Nucleus accumbens (tissue), 56 donors: ENCODE measurements around the gene APBB2.
"Not testable (repeated sequence)": the region's sequence is repeated elsewhere in the genome, so short reads cannot be mapped to it uniquely, and the experiment has no call there.

Experiments
- DNase-seq, 56 donors: peaks; one replicate each; lab custom pipeline; 2025; lab: John Stamatoyannopoulos, UW

APBB2 gene

GRCh38 chr4:40923316-40924095 is 290.8 kb downstream of the APBB2 start:
- peak in 51 of 56 donors; percentile 23 to 86 (median 54) for DNase-seq

- not testable (repeated sequence) for DNase-seq
Measured at GRCh38 chr4:40919976-40920375, 294.4 kb downstream of the APBB2 start.

DNA sequence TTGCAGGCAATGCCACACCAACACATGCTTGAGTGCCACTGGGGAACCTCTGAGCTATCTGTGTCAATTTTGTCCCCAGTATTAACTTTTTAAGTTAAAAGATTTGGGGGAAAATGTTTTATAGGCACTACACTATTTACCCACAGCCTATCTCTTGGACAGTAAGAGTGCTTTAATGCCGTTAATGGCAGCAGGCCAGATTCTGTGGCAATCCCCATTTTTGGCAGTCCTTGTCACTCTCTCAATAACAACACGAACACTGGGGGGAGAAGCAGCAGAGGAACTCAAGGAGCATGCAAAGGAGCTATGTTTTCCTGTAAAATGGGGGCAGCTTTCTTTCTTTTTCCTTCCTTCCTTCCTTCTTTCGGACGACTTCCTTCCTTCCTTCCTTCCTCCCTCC is 296.0 kb downstream of the APBB2 start:
- DNase-seq = peak in 7 of 56 donors; percentile 5 to 57 (median 14)

- peak in 13 of 56 donors; percentile 10 to 51 (median 20) for DNase-seq
Measured at GRCh38 chr4:40916880-40917279, 297.5 kb downstream of the APBB2 start.

- DNase-seq = peak in 1 of 56 donors; percentile 16
Measured at GRCh38 chr4:40916218-40916555, 298.2 kb downstream of the APBB2 start.

- no peak for DNase-seq
Measured at GRCh38 chr4:40915318-40916217, 298.8 kb downstream of the APBB2 start.

GRCh38 chr4:40912460-40913184 is 301.7 kb downstream of the APBB2 start:
- DNase-seq = no peak

DNA sequence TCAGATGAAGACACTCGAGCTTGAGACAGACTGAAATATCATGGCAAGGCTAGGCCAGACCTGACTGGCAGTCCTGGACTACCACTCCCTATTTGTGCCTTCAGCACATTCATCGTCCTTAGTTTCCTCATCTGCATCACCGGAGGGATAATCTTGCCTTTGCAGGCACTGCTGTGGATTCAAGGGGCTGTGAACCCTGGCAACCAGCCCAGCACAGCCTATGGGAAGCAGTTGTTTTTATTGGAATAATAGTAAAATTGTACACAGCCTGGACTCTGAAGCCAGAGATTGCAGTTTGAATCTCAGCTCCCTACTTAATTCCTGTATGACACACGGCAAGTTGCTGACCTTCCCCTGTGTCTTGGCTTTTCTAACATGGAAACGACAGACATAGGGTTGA is 303.6 kb downstream of the APBB2 start:
- no peak for DNase-seq

DNA sequence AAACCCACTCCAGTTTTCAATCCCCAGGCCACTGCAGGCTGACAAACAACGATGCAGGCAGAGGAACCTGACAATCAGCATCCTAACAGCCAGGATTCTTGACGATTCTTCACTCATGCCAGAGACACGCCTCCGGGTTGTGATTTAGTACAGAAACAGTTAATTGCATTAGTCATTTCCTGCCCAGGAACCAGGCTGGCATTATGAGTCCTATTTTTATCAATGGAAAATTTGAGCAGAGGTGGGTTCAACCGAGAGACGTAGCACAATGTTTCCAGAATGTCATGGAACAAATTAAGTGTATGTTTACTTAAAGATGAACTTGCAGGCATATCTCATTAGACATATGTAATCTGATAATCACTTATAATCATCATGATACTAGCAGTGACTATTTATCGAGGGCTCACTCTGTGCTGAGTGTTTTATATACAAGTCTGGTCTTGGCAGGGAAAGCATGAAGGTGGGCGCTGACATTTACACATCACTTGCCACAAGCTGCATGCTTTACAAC is 304.9 kb downstream of the APBB2 start:
- peak in 8 of 56 donors; percentile 16 to 47 (median 25) for DNase-seq

- peak in 43 of 56 donors; percentile 6 to 76 (median 27) for DNase-seq
Measured at GRCh38 chr4:40908702-40909362, 305.5 kb downstream of the APBB2 start.

GRCh38 chr4:40908297-40908696 is 306.0 kb downstream of the APBB2 start:
- DNase-seq = no peak

- no peak for DNase-seq
Measured at GRCh38 chr4:40905414-40905813, 308.9 kb downstream of the APBB2 start.

DNA sequence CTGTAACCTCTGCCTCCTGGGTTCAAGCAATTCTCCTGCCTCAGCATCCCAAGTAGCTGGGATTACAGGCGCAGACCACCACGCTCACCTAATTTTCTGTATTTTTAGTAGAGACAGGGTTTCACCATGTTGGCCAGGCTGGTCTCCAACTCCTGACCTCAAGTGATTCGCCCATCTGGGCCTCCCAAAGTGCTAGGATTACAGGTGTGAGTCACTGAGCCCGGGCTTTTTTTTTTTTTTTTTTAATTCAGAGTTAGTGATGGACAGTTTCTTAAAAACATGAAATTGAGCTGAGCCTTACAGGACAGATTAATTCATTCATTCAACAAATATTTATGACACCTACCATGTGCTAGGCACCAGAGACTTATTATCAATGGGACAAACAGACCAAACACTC is 313.8 kb downstream of the APBB2 start:
- DNase-seq = not testable (repeated sequence)

GRCh38 chr4:40897557-40898203 is 316.7 kb downstream of the APBB2 start:
- DNase-seq = peak in 52 of 56 donors; percentile 4 to 83 (median 48)

DNA sequence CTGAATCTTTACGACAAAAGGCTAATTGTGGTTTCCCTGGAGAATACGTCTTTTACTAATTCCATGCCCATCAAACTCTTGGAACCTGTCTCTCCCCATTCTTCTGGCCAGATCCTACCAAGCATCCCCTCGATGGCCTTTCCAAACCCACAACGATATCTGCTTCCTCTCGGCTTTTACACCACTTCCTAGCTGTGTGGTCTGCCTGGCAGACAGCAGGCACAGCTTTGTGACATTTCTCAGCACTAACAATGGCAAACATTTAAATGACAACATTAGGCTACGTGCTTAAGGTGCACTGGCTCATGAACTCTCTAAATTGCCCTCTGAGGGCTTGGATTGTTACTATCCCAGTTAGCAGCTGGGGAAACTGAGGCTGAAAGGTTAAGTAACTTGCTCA is 323.6 kb downstream of the APBB2 start:
- DNase-seq = no peak

DNA sequence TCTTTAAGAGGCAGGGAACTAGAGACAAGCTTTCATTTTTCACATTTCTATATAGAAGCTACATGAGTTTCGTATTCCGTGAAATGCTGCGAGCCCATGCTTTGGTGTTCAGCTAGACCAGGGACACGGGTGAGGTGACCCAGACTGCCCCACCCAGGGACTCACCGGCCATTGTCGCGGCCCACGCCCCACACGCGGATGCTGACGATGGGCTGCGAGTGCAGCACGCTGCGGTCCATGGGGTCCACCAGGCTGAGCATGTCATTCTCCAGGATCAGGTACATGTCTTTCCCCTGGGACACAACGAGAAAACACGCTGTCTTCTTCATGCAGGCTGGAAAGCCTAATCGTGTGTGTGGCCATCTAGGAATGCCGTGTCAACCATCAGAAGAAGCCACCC is 324.1 kb downstream of the APBB2 start:
- no peak for DNase-seq

GRCh38 chr4:40888933-40889332 is 325.4 kb downstream of the APBB2 start:
- DNase-seq = no peak

- DNase-seq = peak in 12 of 56 donors; percentile 13 to 45 (median 25)
Measured at GRCh38 chr4:40887764-40888131, 326.6 kb downstream of the APBB2 start.

- DNase-seq = peak in 10 of 56 donors; percentile 3 to 46 (median 20)
Measured at GRCh38 chr4:40886931-40887763, 327.2 kb downstream of the APBB2 start.
